GM12878 (cell line): ENCODE measurements around the gene SPDYE2B.
"Not testable (repeated sequence)": the region's sequence is repeated elsewhere in the genome, so short reads cannot be mapped to it uniquely, and the experiment has no call there.

Experiments used
- CBX3 ChIP-seq: fragments of 200-600 bp; sonication (generic); IDR thresholded peaks from 2 replicates; pipeline ENCODE4 v1.6.1; 2016; ENCODE audit warnings: low read depth, borderline replicate concordance
- CBX5 ChIP-seq: sonication (generic); IDR thresholded peaks from 2 replicates; pipeline ENCODE4 v1.6.1; 2016; ENCODE audit warnings: low read depth, moderate library complexity, mild to moderate bottlenecking, inconsistent platforms
- CHD1 ChIP-seq: IDR thresholded peaks from 2 replicates; pipeline ENCODE4 v1.6.1; 2012; ENCODE audit warnings: low read depth, low read length, improper control_type of control experiment
- CHD4 ChIP-seq: fragments of 200-600 bp; sonication (generic); IDR thresholded peaks from 2 replicates; pipeline ENCODE4 v1.6.1; 2016; ENCODE audit warnings: mild to moderate bottlenecking
- CREB1 ChIP-seq: IDR thresholded peaks from 2 replicates; pipeline ENCODE4 v1.6.1; 2012; ENCODE audit warnings: low read depth, mild to moderate bottlenecking, inconsistent platforms
- MTA2 ChIP-seq: fragments of 450-650 bp; IDR thresholded peaks from 2 replicates; pipeline ENCODE4 v1.6.1; 2016; ENCODE audit warnings: low read depth, mild to moderate bottlenecking, moderate library complexity
- MTA3 ChIP-seq: IDR thresholded peaks from 2 replicates; pipeline ENCODE4 v1.6.1; 2012; ENCODE audit warnings: low read length, inconsistent platforms, borderline replicate concordance
- POLR2A ChIP-seq: IDR thresholded peaks from 2 replicates; pipeline ENCODE4 v1.6.1; 2011; ENCODE audit warnings: low read depth, mild to moderate bottlenecking, low read length
- SIN3A ChIP-seq: IDR thresholded peaks from 2 replicates; pipeline ENCODE4 v1.6.1; 2012; ENCODE audit warnings: low read depth, low read length, improper control_type of control experiment
- YY1 ChIP-seq: IDR thresholded peaks from 2 replicates; pipeline ENCODE4 v1.6.1; 2011; ENCODE audit warnings: low read depth, mild to moderate bottlenecking, low read length
- TF ChIP-seq, protein P1 (sequence below), 3 experiments: IDR thresholded peaks in 2 of 3; conservative IDR thresholded peaks in 1 of 3; 2 replicates each; pipeline ENCODE4 v1.5.1; 2011; ENCODE audit warnings: low read depth in 3 of 3, low read length in 3 of 3, mild to moderate bottlenecking in 3 of 3, control low read depth in 2 of 3, moderate library complexity in 2 of 3, inconsistent platforms in 1 of 3, mixed read lengths in 1 of 3; ENCODE audit not compliant: control insufficient read depth in 2 of 3, insufficient read depth in 1 of 3; ENCODE audit errors: extremely low read depth in 1 of 3
- TF ChIP-seq, protein P2 (sequence below): fragments of 450-650 bp; IDR thresholded peaks from 2 replicates; pipeline ENCODE4 v1.6.1; 2016; ENCODE audit warnings: mild to moderate bottlenecking
- TF ChIP-seq, protein P3 (sequence below): IDR thresholded peaks from 2 replicates; pipeline ENCODE4 v1.6.1; 2012; ENCODE audit warnings: low read depth, low read length, improper control_type of control experiment
- TF ChIP-seq, protein P4 (sequence below): IDR thresholded peaks from 2 replicates; pipeline ENCODE4 v1.6.1; 2012; ENCODE audit warnings: mild to moderate bottlenecking, low read depth, low read length

- TF ChIP-seq CHD4, CREB1, MTA2, MTA3, POLR2A, YY1, SIN3A, CBX5, CBX3, CHD1: not testable (repeated sequence)
- TF ChIP-seq, protein P1, sequence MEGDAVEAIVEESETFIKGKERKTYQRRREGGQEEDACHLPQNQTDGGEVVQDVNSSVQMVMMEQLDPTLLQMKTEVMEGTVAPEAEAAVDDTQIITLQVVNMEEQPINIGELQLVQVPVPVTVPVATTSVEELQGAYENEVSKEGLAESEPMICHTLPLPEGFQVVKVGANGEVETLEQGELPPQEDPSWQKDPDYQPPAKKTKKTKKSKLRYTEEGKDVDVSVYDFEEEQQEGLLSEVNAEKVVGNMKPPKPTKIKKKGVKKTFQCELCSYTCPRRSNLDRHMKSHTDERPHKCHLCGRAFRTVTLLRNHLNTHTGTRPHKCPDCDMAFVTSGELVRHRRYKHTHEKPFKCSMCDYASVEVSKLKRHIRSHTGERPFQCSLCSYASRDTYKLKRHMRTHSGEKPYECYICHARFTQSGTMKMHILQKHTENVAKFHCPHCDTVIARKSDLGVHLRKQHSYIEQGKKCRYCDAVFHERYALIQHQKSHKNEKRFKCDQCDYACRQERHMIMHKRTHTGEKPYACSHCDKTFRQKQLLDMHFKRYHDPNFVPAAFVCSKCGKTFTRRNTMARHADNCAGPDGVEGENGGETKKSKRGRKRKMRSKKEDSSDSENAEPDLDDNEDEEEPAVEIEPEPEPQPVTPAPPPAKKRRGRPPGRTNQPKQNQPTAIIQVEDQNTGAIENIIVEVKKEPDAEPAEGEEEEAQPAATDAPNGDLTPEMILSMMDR (IDR thresholded peaks at IDR 0.05 in 2 of 3, conservative IDR thresholded peaks at IDR 0.05 in 1 of 3; ENCODE audit: control insufficient read depth in 2 of 3, extremely low read depth in 1 of 3, insufficient read depth in 1 of 3, low read depth in 3 of 3, low read length in 3 of 3) = not testable (repeated sequence)
- TF ChIP-seq, protein P2, sequence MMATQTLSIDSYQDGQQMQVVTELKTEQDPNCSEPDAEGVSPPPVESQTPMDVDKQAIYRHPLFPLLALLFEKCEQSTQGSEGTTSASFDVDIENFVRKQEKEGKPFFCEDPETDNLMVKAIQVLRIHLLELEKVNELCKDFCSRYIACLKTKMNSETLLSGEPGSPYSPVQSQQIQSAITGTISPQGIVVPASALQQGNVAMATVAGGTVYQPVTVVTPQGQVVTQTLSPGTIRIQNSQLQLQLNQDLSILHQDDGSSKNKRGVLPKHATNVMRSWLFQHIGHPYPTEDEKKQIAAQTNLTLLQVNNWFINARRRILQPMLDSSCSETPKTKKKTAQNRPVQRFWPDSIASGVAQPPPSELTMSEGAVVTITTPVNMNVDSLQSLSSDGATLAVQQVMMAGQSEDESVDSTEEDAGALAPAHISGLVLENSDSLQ = not testable (repeated sequence)
- TF ChIP-seq, protein P3, sequence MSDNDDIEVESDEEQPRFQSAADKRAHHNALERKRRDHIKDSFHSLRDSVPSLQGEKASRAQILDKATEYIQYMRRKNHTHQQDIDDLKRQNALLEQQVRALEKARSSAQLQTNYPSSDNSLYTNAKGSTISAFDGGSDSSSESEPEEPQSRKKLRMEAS = not testable (repeated sequence)
- TF ChIP-seq, protein P4, sequence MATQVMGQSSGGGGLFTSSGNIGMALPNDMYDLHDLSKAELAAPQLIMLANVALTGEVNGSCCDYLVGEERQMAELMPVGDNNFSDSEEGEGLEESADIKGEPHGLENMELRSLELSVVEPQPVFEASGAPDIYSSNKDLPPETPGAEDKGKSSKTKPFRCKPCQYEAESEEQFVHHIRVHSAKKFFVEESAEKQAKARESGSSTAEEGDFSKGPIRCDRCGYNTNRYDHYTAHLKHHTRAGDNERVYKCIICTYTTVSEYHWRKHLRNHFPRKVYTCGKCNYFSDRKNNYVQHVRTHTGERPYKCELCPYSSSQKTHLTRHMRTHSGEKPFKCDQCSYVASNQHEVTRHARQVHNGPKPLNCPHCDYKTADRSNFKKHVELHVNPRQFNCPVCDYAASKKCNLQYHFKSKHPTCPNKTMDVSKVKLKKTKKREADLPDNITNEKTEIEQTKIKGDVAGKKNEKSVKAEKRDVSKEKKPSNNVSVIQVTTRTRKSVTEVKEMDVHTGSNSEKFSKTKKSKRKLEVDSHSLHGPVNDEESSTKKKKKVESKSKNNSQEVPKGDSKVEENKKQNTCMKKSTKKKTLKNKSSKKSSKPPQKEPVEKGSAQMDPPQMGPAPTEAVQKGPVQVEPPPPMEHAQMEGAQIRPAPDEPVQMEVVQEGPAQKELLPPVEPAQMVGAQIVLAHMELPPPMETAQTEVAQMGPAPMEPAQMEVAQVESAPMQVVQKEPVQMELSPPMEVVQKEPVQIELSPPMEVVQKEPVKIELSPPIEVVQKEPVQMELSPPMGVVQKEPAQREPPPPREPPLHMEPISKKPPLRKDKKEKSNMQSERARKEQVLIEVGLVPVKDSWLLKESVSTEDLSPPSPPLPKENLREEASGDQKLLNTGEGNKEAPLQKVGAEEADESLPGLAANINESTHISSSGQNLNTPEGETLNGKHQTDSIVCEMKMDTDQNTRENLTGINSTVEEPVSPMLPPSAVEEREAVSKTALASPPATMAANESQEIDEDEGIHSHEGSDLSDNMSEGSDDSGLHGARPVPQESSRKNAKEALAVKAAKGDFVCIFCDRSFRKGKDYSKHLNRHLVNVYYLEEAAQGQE = not testable (repeated sequence)
Observed at GRCh38 chr7:102630622-102631021, 19.5 kb upstream of the SPDYE2B start.
